ENCODE data around the gene C1QTNF8.

Gene C1QTNF8

DNA sequence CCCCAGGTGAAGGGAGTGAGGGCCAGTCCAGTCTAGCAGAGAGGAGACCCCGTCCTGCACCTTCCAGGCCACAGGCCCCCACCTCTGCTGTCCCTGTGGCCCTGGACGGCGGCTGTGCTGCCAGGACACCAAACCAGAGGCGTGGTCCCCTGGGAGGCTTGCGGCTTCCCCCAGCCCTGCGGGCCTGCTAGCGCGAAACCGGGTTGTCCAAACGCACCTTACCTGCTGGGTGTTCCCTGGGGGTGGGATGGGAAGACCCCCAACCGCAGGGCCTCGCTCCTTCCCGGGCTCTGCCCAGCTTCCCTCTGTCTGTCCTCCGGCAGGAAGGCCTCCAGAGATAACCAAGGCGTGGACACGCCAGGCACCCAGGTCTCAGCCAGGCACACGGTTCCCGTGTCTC lies 37.2 kb upstream of the C1QTNF8 start:
- H3K4me3 Mint-ChIP-seq: no peak overlapping the region
- peaks cover 10% of the 10 kb centered on the region for H3K27me3 Mint-ChIP-seq
- H3K36me3 Mint-ChIP-seq: no peaks in the 10 kb centered on the region
- no peaks in the 10 kb centered on the region for H3K4me1 Mint-ChIP-seq
- no peak overlapping the region for H3K27ac Mint-ChIP-seq
- no peaks in the 10 kb centered on the region for H3K9me3 Mint-ChIP-seq
- ATAC-seq (ENCODE audit: low read depth): no peak
- no peak for DNase-seq (ENCODE audit: low spot score in 2 of 2)

DNA sequence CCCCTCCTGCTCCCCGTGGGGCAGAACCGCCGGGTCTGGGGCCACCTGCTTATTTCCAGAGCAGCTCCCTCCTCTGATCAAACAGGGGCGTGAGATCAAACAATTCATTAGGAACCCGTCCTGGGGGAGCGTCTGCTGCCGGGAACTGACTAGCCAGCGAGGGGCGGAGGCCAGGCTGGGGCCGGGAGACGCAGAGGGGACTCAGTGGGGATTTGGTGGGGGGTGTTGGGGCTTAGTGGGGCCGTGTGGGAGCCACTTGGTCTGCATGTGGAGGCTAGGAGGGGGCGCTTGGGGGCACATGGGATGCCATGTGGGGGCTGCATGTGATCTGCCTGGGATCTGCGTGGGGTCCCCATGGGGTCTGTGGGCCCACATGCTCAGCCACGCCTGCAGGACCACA lies 36.4 kb upstream of the C1QTNF8 start:
- Mint-ChIP-seq H3K27ac (no peak overlapping the region), H3K27me3 (peaks cover 10% of the 10 kb centered on the region), H3K4me3 (no peak overlapping the region), H3K4me1 (no peaks in the 10 kb centered on the region), H3K9me3 (no peaks in the 10 kb centered on the region), H3K36me3 (no peaks in the 10 kb centered on the region)
- no peak for DNase-seq (ENCODE audit: low spot score in 2 of 2)
- no peak for ATAC-seq (ENCODE audit: low read depth)

DNA sequence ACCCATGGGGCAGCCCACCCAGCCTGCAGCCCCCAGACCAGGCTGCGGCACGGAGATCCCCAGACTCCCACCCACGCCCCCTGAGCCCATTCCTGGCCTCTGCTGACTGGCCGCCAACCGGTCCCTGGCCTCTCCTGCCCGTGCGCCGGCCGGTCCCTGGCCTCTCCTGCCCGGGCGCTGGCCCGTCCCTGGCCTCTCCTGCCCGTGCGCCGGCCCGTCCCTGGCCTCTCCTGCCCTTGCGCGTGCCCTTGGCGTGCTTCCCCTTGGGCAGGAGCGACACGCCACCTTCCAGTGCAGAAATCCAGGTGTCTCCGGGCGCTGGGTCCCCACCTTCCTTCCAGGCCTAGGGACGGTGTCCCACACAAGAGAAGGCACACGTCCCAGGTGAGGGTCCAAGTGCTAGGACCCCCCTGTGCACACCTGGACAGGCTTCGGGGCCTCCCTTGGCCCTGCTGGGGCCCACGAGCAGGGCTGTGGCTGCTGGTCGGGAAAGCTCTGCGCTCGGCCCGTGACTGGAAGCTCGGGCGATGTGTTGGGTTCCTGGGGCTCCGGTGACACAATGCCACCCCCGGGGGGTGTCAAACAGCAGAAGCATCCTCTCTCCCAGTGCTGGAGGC lies 35.4 kb upstream of the C1QTNF8 start:
- no peak overlapping the region for H3K27ac Mint-ChIP-seq
- DNase-seq (ENCODE audit: low spot score in 2 of 2) (no peak), ATAC-seq (ENCODE audit: low read depth) (no peak)
- no peaks in the 10 kb centered on the region for H3K9me3 Mint-ChIP-seq
- H3K4me3 Mint-ChIP-seq: no peak overlapping the region
- H3K4me1 Mint-ChIP-seq: no peaks in the 10 kb centered on the region
- peaks cover 10% of the 10 kb centered on the region for H3K27me3 Mint-ChIP-seq
- H3K36me3 Mint-ChIP-seq: no peaks in the 10 kb centered on the region

DNA sequence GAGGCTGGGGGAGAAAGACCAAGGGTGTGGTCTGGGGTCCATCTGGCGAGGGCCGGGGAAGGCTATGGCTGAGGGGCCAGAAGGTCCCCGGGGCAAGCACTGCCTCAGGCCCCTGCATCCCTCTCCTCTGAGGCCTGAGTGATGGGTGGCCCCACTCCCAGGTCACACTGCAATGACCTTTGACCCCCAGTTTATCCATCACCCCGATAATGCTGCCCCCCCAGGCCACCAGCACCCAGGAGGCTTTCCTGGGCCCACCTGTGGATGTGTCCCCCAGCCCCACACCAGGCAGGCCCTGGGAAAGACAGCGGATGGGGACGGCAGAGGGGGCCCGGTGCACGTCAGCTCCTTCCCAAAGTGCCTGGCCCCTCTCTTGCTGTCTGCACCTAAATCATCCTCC lies 34.3 kb upstream of the C1QTNF8 start:
- ATAC-seq (ENCODE audit: low read depth) (no peak), DNase-seq (ENCODE audit: low spot score in 2 of 2) (no peak)
- H3K4me1 Mint-ChIP-seq: no peaks in the 10 kb centered on the region
- H3K4me3 Mint-ChIP-seq: no peak overlapping the region
- H3K27ac Mint-ChIP-seq: no peak overlapping the region
- H3K9me3 Mint-ChIP-seq: no peaks in the 10 kb centered on the region
- no peaks in the 10 kb centered on the region for H3K36me3 Mint-ChIP-seq
- H3K27me3 Mint-ChIP-seq: peaks cover 10% of the 10 kb centered on the region

DNA sequence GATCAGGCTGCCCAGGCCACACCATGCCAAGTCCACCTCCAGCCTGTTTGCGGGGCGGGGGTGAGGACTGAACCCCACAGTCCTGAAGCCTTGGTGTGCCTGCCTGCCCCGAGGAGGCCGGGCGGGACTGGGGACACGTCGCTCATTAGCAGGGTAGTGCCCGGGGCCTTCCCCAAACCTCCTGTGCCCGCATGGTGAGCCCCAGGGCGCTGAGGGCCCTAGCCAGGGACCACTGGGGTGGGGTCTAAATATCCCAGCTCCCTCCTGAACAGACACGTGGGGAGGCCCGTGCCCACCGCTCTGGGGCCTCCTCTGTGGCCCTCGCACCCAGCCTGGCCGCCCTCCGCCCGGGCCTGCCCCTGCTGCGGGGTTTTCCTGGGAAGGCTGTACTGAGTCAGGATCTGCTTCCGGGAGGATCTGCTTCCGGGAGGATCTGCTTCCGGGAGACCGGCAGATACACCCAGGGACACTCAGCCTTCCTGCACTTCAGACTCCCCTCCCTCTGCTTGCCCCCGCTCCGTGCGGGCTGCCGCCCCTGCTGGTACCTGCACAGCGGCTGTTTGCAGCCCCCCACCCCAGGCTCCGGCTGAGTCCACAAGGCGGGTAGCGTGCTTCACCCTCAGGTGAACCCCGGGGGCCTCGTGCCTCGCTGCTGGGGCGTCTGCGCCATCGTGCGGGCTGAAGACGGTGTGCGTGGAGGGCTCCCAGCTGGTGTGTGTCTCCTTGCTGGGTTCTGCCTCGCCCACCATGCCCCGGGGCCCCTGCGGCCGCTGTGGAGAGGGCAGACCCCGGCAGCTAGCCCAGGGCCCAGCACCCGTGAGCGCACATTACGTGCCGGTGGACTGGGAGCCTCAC lies 33.3 kb upstream of the C1QTNF8 start:
- Mint-ChIP-seq H3K9me3 (no peaks in the 10 kb centered on the region), H3K4me3 (no peak overlapping the region), H3K36me3 (no peaks in the 10 kb centered on the region), H3K27ac (no peak overlapping the region), H3K27me3 (peaks cover 10% of the 10 kb centered on the region), H3K4me1 (no peaks in the 10 kb centered on the region)
- ATAC-seq (ENCODE audit: low read depth) (no peak), DNase-seq (ENCODE audit: low spot score in 2 of 2) (no peak)

DNA sequence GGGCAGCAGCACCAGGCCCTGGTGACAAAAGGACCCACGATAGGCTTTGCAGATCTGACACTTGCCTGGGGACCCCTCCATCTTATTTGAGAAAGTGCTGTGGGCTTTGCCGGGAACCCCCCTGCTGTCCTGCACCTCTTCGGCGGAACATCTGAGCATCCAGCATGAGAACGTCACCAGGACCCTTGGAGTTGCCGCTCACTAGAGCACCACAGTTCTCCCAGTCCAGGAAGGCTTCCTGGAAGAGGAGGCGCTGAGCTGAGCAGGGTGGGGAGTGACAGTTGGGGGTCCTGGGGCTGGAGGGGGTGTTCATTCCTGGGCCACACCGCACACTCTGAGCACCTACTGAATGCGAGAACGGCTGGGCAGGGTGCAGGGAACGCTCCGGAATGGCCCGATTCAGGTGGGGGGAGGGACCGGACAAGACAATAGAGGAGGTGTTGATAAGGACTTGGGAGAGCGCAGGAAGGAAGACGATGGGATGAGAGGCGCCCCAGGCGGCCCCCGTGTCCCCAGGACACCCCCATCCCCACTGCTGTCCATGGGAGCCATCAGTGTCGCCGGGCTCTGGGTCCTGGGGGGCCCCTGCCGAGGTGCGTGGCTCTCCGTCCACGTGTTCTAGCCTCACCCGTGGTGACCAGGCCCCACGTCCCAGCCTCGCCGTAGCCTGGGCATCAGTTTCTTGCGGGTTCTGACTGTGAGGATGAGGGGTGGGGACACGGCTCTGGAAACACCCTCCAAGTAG lies 32.1 kb upstream of the C1QTNF8 start:
- no peak for DNase-seq (ENCODE audit: low spot score in 2 of 2)
- H3K9me3 Mint-ChIP-seq: no peaks in the 10 kb centered on the region
- H3K4me1 Mint-ChIP-seq: no peaks in the 10 kb centered on the region
- H3K4me3 Mint-ChIP-seq: no peak overlapping the region
- peaks cover 10% of the 10 kb centered on the region for H3K27me3 Mint-ChIP-seq
- no peak overlapping the region for H3K27ac Mint-ChIP-seq
- no peak for ATAC-seq (ENCODE audit: low read depth)
- H3K36me3 Mint-ChIP-seq: no peaks in the 10 kb centered on the region

DNA sequence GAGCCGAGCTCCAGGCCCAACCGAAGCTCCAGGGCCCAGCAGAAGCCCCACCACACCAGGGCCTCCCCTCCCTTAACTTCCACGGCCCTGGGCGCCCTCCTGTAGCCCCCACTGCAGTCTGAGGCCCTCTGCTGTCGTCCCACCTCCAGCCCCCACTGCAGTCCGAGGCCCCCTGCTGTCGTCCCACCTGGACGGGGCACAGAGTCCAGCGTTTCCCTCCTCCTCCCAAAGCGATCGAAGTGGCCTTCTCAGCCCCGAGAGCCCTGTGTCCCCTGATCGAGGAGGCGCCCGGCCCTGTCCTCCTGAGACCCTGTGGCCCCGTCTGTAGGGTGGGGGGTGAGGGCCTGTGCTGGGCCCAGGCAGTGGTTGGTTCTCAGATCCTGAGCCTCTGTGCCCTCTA lies 31.1 kb upstream of the C1QTNF8 start:
- H3K27me3 Mint-ChIP-seq: peaks cover 8% of the 10 kb centered on the region
- H3K36me3 Mint-ChIP-seq: no peaks in the 10 kb centered on the region
- H3K4me3 Mint-ChIP-seq: no peak overlapping the region

DNA sequence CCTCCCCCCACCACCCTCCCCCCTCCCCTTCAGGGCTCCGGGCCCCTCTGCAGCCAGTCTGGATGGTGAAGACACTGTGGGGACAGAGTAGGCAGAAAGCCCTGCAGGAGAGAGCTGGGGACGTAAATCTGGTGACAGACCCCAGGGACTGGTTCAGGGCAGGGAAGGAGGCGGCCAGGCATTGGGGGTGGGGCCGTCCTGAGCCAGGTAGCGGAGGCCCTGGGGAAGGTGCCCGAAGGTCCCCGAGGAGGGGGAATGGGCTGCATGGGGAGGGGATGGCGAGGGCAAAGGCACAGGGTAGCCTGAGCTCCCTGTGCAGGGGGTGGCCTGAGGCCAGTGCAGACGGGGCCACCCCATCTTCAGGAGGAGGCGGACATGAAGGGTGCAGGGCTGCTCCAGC lies 30.5 kb upstream of the C1QTNF8 start:
- DNase-seq (ENCODE audit: low spot score in 2 of 2) (no peak), ATAC-seq (ENCODE audit: low read depth) (no peak)
- Mint-ChIP-seq H3K36me3 (no peaks in the 10 kb centered on the region), H3K27me3 (peaks cover 6% of the 10 kb centered on the region), H3K9me3 (no peaks in the 10 kb centered on the region), H3K27ac (no peak overlapping the region), H3K4me1 (no peaks in the 10 kb centered on the region), H3K4me3 (no peak overlapping the region)

More for the DNA sequence above, 31.1 kb upstream of the C1QTNF8 start:
- Mint-ChIP-seq H3K4me1 (no peaks in the 10 kb centered on the region), H3K9me3 (no peaks in the 10 kb centered on the region), H3K27ac (no peak overlapping the region)
- DNase-seq (ENCODE audit: low spot score in 2 of 2): no peak
- ATAC-seq (ENCODE audit: low read depth): no peak

DNA sequence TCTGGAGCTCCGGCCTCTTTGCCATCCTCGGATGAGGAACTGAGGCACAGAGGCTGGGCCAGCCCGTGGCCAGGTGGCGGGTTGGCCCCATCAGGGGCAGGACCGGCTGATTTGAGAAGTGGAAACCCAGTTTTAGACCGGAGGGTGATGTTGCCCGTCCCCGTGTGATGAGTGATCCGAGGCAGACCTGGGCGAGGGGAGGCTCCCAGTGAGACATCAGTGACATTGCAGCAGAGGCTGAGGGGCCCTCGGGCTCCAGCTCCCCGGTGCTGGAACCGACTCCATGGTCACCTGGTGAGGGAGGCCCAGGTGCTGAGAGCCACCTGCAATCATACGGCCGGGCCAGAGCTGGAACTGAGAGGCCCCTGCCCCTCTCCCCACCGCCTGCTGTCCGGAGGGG lies 30.0 kb upstream of the C1QTNF8 start:
- H3K36me3 Mint-ChIP-seq: no peaks in the 10 kb centered on the region
- H3K27ac Mint-ChIP-seq: no peak overlapping the region
- ATAC-seq (ENCODE audit: low read depth): no peak
- H3K9me3 Mint-ChIP-seq: no peaks in the 10 kb centered on the region
- peaks cover 6% of the 10 kb centered on the region for H3K27me3 Mint-ChIP-seq
- DNase-seq (ENCODE audit: low spot score in 2 of 2): no peak
- no peaks in the 10 kb centered on the region for H3K4me1 Mint-ChIP-seq
- no peak overlapping the region for H3K4me3 Mint-ChIP-seq

DNA sequence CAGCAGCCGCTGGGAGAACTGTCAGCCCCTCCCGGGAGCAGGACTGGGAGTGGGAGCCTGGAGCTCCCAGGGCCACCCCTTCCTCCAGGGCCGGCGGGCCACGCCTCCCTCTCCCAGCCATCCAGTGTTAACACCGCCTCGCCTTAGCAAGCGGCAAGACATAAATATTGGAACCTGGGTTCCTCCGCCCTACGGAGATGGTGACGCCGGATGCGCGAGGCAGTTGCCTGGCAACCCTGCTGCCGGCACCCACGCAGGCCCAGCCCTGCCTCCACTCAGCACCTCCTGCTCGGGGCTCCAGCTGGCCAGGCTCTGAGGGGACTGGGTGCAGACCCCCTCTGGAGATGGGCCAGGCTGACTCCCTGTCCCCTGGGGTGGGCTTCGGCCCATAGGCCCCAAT lies 29.4 kb upstream of the C1QTNF8 start:
- H3K4me1 Mint-ChIP-seq: no peaks in the 10 kb centered on the region
- H3K27me3 Mint-ChIP-seq: peaks cover 5% of the 10 kb centered on the region
- no peak for DNase-seq (ENCODE audit: low spot score in 2 of 2)
- no peak overlapping the region for H3K4me3 Mint-ChIP-seq
- H3K27ac Mint-ChIP-seq: no peak overlapping the region
- H3K9me3 Mint-ChIP-seq: no peaks in the 10 kb centered on the region
- no peaks in the 10 kb centered on the region for H3K36me3 Mint-ChIP-seq
- peak; percentile 37 for ATAC-seq (ENCODE audit: low read depth)

DNA sequence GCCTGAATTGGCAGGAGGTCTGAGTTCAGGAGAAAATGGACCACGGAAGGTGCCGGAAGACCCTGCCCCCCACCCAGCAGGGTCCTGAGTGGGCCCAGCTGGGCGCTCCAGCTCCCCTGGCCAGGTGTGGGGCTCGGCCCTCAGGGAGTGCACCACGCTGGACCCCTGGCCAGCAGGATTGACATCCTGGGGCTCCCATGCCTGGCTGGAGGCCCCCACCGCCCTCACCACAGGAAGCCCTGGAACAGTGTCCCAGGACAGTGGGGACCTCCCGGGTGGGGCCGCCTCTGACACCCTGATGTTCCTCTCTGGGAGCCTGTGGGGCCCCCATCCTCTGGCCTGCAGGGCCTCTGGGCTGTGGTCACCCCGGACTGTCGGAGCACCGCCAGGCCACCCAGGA lies 28.8 kb upstream of the C1QTNF8 start:
- Mint-ChIP-seq H3K36me3 (no peaks in the 10 kb centered on the region), H3K4me1 (no peaks in the 10 kb centered on the region), H3K9me3 (no peaks in the 10 kb centered on the region), H3K27me3 (peaks cover 2% of the 10 kb centered on the region), H3K4me3 (no peak overlapping the region), H3K27ac (no peak overlapping the region)
- DNase-seq (ENCODE audit: low spot score in 2 of 2) (no peak), ATAC-seq (ENCODE audit: low read depth) (no peak)

DNA sequence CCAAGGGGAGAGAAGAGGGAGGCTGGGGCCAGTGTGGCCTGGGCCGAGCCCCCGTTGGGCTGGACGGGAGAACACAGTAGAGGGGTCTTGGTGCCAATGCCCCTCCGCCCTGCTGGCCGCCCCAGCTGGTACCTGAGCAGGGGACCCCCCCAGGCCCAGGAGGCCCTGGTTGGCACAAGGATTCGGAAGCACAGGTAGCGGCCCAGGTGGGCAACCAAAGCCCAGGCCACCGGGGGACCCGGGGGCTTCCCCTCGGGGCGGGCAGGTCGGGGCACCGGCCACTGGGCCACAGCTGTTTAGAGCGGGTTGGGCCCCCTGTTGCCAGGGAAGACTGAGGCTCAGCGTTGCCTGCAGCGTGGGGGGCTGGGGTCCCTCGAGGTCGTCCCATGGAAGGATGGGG lies 28.2 kb upstream of the C1QTNF8 start:
- Mint-ChIP-seq H3K27me3 (peaks cover 4% of the 10 kb centered on the region), H3K4me1 (no peaks in the 10 kb centered on the region), H3K4me3 (no peak overlapping the region), H3K36me3 (no peaks in the 10 kb centered on the region), H3K9me3 (no peaks in the 10 kb centered on the region), H3K27ac (no peak overlapping the region)
- DNase-seq (ENCODE audit: low spot score in 2 of 2) (no peak), ATAC-seq (ENCODE audit: low read depth) (no peak)

DNA sequence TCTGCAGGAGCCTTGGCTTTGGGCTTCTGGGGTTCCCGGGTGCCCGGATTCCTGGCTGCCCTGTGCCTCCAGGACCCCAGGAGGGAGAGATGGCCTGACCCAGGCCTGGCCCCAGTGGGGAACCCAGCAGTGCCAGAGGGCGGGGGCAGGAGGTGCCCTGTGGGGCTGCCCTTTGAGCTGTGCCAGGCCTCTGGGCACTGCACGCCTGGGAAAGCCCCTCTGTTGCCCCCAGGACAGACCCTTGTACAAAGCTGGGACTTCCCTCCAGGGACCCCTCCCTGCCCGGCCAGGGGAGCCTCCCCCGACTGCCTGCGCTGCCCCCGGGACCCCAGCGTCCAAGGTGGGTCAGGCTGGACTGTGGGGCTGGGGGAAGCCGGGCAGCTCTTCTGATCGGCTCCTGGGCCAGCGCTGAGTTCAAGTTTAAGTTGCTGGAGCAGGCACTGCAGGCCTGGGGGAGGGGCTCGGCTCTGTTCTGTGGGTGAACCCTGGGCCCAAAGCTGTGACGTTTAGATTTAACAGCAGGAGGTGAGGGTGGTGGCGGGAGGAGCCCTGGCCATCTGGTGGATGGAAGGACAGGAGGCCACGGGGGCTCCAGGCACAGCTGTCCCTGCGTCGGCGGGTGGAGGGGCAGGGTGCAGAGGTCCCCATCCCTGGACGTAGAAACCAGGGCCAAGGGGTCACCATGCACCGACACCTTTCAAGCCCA lies 27.6 kb upstream of the C1QTNF8 start:
- no peak for DNase-seq (ENCODE audit: low spot score in 2 of 2)
- H3K4me3 Mint-ChIP-seq: no peak overlapping the region
- no peaks in the 10 kb centered on the region for H3K36me3 Mint-ChIP-seq
- no peak overlapping the region for H3K27ac Mint-ChIP-seq
- no peak for ATAC-seq (ENCODE audit: low read depth)
- H3K27me3 Mint-ChIP-seq: peaks cover 4% of the 10 kb centered on the region
- no peaks in the 10 kb centered on the region for H3K4me1 Mint-ChIP-seq
- H3K9me3 Mint-ChIP-seq: no peaks in the 10 kb centered on the region

DNA sequence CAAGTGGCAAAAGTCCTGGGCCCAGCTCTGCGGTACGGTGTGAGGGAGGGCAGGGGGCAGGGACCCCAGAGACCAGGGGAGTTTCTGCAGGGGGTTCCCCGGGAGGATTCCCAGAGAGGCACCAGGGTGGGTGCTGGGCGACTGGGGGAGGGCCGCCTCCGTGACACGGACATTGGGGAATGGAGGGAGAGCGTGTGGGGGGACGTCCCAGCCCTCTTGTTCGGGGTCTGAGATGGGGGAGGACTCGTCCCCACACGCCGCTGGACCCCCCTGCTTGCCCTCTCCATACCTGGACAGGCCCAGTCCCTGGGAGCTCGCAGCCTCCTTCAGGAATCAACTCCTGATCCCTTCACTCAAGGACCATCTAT lies 26.3 kb upstream of the C1QTNF8 start:
- Mint-ChIP-seq H3K27me3 (peaks cover 3% of the 10 kb centered on the region), H3K4me3 (no peak overlapping the region), H3K9me3 (no peaks in the 10 kb centered on the region), H3K27ac (no peak overlapping the region), H3K36me3 (no peaks in the 10 kb centered on the region), H3K4me1 (no peaks in the 10 kb centered on the region)
- ATAC-seq (ENCODE audit: low read depth) (no peak), DNase-seq (ENCODE audit: low spot score in 2 of 2) (no peak)

Data from memory B cell (primary cell).